ENCODE measurements around the gene NDRG4.
A peak's percentile ranks its signal among the peaks of the same experiment; 100 is the strongest.

NDRG4 gene

GRCh38 chr16:58513874-58514273 is 13.9 kb downstream of the NDRG4 start:
- H3K9me3 Mint-ChIP-seq: no peaks in the 10 kb centered on the region
- H3K27me3 Mint-ChIP-seq (ENCODE audit: low read depth, poor library complexity): no peaks in the 10 kb centered on the region
- no peak overlapping the region for H3K4me3 Mint-ChIP-seq
- H3K36me3 Mint-ChIP-seq (ENCODE audit: low read depth): peaks cover 12% of the 10 kb centered on the region
- no peak overlapping the region for H3K27ac Mint-ChIP-seq
- no peak for DNase-seq
- H3K4me1 Mint-ChIP-seq: peaks cover 45% of the 10 kb centered on the region
- no peak for TF ChIP-seq CTCF (IDR thresholded peaks at IDR 0.05)

GRCh38 chr16:58515125-58515870 is 15.4 kb downstream of the NDRG4 start, which contains the start of gene SETD6:
SETD6 (plus strand) TSS chr16:58515517; CDS start chr16:58515538, 21 bp downstream.
- TF ChIP-seq CTCF (IDR thresholded peaks at IDR 0.05): no peak
- Mint-ChIP-seq H3K27ac (peak within 1 kb of the TSS; percentile 99), H3K27me3 (ENCODE audit: low read depth, poor library complexity) (no peaks in the 10 kb centered on the region)

GRCh38 chr16:58515871-58516767 is 16.2 kb downstream of the NDRG4 start:
- Mint-ChIP-seq H3K4me1 (peaks cover 41% of the 10 kb centered on the region), H3K4me3 (peak overlapping the region; percentile 96), H3K9me3 (no peaks in the 10 kb centered on the region), H3K27me3 (ENCODE audit: low read depth, poor library complexity) (no peaks in the 10 kb centered on the region), H3K27ac (no peak overlapping the region), H3K36me3 (ENCODE audit: low read depth) (peaks cover 20% of the 10 kb centered on the region)
- peak; percentile 33 for DNase-seq
- no peak for TF ChIP-seq CTCF (IDR thresholded peaks at IDR 0.05)

More at GRCh38 chr16:58515125-58515870, 15.4 kb downstream of the NDRG4 start, which contains the start of gene SETD6:
- Mint-ChIP-seq H3K4me3 (peak within 1 kb of the TSS; percentile 96), H3K36me3 (ENCODE audit: low read depth) (peaks cover 12% of the 10 kb centered on the region), H3K9me3 (no peaks in the 10 kb centered on the region), H3K4me1 (peaks cover 45% of the 10 kb centered on the region)
- peak; percentile 94 for DNase-seq

GRCh38 chr16:58516768-58517107 is 16.8 kb downstream of the NDRG4 start:
- H3K27ac Mint-ChIP-seq: peak overlapping the region; percentile 39
- TF ChIP-seq CTCF (IDR thresholded peaks at IDR 0.05): no peak
- H3K36me3 Mint-ChIP-seq (ENCODE audit: low read depth): peaks cover 24% of the 10 kb centered on the region
- H3K9me3 Mint-ChIP-seq: no peaks in the 10 kb centered on the region
- H3K4me1 Mint-ChIP-seq: peaks cover 36% of the 10 kb centered on the region
- H3K4me3 Mint-ChIP-seq: peak overlapping the region; percentile 76
- H3K27me3 Mint-ChIP-seq (ENCODE audit: low read depth, poor library complexity): no peaks in the 10 kb centered on the region
- no peak for DNase-seq

GRCh38 chr16:58518083-58518979 is 18.4 kb downstream of the NDRG4 start:
- peaks cover 36% of the 10 kb centered on the region for H3K36me3 Mint-ChIP-seq (ENCODE audit: low read depth)
- peak overlapping the region; percentile 55 for H3K27ac Mint-ChIP-seq
- TF ChIP-seq CTCF (IDR thresholded peaks at IDR 0.05): no peak
- peaks cover 24% of the 10 kb centered on the region for H3K4me1 Mint-ChIP-seq
- no peaks in the 10 kb centered on the region for H3K27me3 Mint-ChIP-seq (ENCODE audit: low read depth, poor library complexity)
- no peak for DNase-seq
- H3K9me3 Mint-ChIP-seq: no peaks in the 10 kb centered on the region
- H3K4me3 Mint-ChIP-seq: no peak overlapping the region
